Cardiac muscle cell (in vitro differentiated cells and primary cell): ENCODE results near the gene CNTNAP1. TPM values are rescaled to one million over a fixed set of nuclear protein-coding genes. Genes with fewer than 3 reads are reported as not detected.

Experiments
- DNase-seq, 2 donors: peaks; one replicate each; pipeline versions ENCODE4 v3.0.0 to v3.0.0-alpha.2; 2010 to 2017; ENCODE audit warnings: low read depth in 1 of 2, low spot score in 1 of 2
- H3K27ac ChIP-seq: fragments of 200-600 bp; sonication (generic); 2 replicates; pipeline ENCODE4 v1.5.1; 2016
- H3K27me3 ChIP-seq: fragments of 200-600 bp; sonication (generic); 2 replicates; pipeline ENCODE4 v1.6.0; 2016; ENCODE audit warnings: control low read depth
- H3K36me3 ChIP-seq: fragments of 200-600 bp; sonication (generic); 2 replicates; pipeline ENCODE4 v1.5.1; 2016; ENCODE audit warnings: control low read depth
- H3K4me1 ChIP-seq: fragments of 200-600 bp; sonication (generic); 2 replicates; pipeline ENCODE4 v1.8.1; 2017; ENCODE audit warnings: low read depth, mild to moderate bottlenecking, mixed run types
- H3K4me3 ChIP-seq: fragments of 200-600 bp; sonication (generic); 2 replicates; pipeline ENCODE4 v1.5.1; 2016; ENCODE audit warnings: mild to moderate bottlenecking
- H3K9me3 ChIP-seq: fragments of 200-600 bp; sonication (generic); 2 replicates; pipeline ENCODE4 v1.5.1; 2017; ENCODE audit warnings: low read depth, mild to moderate bottlenecking, control low read depth
- CTCF ChIP-seq: IDR thresholded peaks from 2 replicates; pipeline ENCODE4 v1.5.1; 2012; ENCODE audit warnings: low read depth, mild to moderate bottlenecking, low read length
- polyA plus RNA-seq: library from polyadenylated mRNA; unstranded; fragments of >200 nt; fragmentation: Nextera tagmentation; extraction: Ambion mirVana; gene quantifications from 2 replicates; pipeline ENCODE4 v1.2.1, GENCODE V29; 2016
- total RNA-seq: library from RNA; depleted of rRNA; stranded (reverse); fragments of >200 nt; gene quantifications from 2 replicates; pipeline ENCODE4 v1.2.3, GENCODE V29; 2016

Gene CNTNAP1
- total and polyA plus RNA-seq, 2 experiments from 2014 or later, result 3.9 to 17.9 TPM

- H3K36me3 ChIP-seq, result no peaks in the 10 kb centered on the region
These were observed 34.6 kb upstream of the CNTNAP1 start for GRCh38 chr17:42647778-42648177.

GRCh38 chr17:42651392-42651791 lies 30.9 kb upstream of the CNTNAP1 start:
- Histone ChIP-seq H3K9me3 (no peaks in the 10 kb centered on the region), H3K27me3 (no peaks in the 10 kb centered on the region), H3K4me1 (peaks cover 7% of the 10 kb centered on the region), H3K27ac (no peak overlapping the region), H3K4me3 (no peak overlapping the region), H3K36me3 (no peaks in the 10 kb centered on the region)
- TF ChIP-seq CTCF, result no peak
- DNase-seq, result no peak

More at GRCh38 chr17:42647778-42648177, 34.6 kb upstream of the CNTNAP1 start:
- TF ChIP-seq CTCF, result no peak
- no peak overlapping the region for H3K4me3 ChIP-seq
- DNase-seq, result no peak
- H3K9me3 ChIP-seq, result no peaks in the 10 kb centered on the region
- H3K27me3 ChIP-seq, result no peaks in the 10 kb centered on the region
- H3K27ac ChIP-seq, result no peak overlapping the region
- H3K4me1 ChIP-seq, result no peaks in the 10 kb centered on the region

GRCh38 chr17:42653179-42654124 lies 28.9 kb upstream of the CNTNAP1 start:
- Histone ChIP-seq H3K27ac (no peak overlapping the region), H3K27me3 (no peaks in the 10 kb centered on the region), H3K36me3 (no peaks in the 10 kb centered on the region), H3K9me3 (no peaks in the 10 kb centered on the region), H3K4me1 (peaks cover 7% of the 10 kb centered on the region), H3K4me3 (no peak overlapping the region)
- no peak for TF ChIP-seq CTCF
- DNase-seq, result peak in 1 of 2 donors; percentile 87

GRCh38 chr17:42655528-42655927 lies 26.8 kb upstream of the CNTNAP1 start:
- Histone ChIP-seq H3K27me3 (no peaks in the 10 kb centered on the region), H3K9me3 (no peaks in the 10 kb centered on the region)
- TF ChIP-seq CTCF, result no peak

GRCh38 chr17:42657824-42658588 lies 24.3 kb upstream of the CNTNAP1 start:
- TF ChIP-seq CTCF, result no peak
- no peak for DNase-seq
- Histone ChIP-seq H3K9me3 (no peaks in the 10 kb centered on the region), H3K4me1 (peaks cover 7% of the 10 kb centered on the region), H3K4me3 (no peak overlapping the region), H3K27me3 (no peaks in the 10 kb centered on the region), H3K27ac (no peak overlapping the region), H3K36me3 (peaks cover 4% of the 10 kb centered on the region)

More at GRCh38 chr17:42655528-42655927, 26.8 kb upstream of the CNTNAP1 start:
- H3K4me3 ChIP-seq, result no peak overlapping the region
- DNase-seq, result peak in 1 of 2 donors; percentile 11
- H3K36me3 ChIP-seq, result no peaks in the 10 kb centered on the region
- peaks cover 7% of the 10 kb centered on the region for H3K4me1 ChIP-seq
- H3K27ac ChIP-seq, result no peak overlapping the region
